Skeletal muscle satellite cell (primary cell): ENCODE data around the gene DNAH17. TPM values are rescaled to one million over a fixed set of nuclear protein-coding genes. Genes with fewer than 3 reads are reported as not detected.

Experiments used
- H3K27me3 ChIP-seq: 2 replicates; pipeline ENCODE4 v1.7.0; 2013; ENCODE audit warnings: low read length; ENCODE audit not compliant: control insufficient read depth, insufficient read depth
- H3K36me3 ChIP-seq: 2 replicates; pipeline ENCODE4 v1.7.0; 2013; ENCODE audit warnings: mild to moderate bottlenecking, control low read depth, low read length; ENCODE audit not compliant: insufficient read depth
- H3K4me1 ChIP-seq: 2 replicates; pipeline ENCODE4 v1.7.0; 2013; ENCODE audit warnings: low read length; ENCODE audit not compliant: control insufficient read depth, insufficient read depth
- H3K4me2 ChIP-seq: 2 replicates; pipeline ENCODE4 v1.7.0; 2013; ENCODE audit warnings: mild to moderate bottlenecking, low read length
- H3K4me3 ChIP-seq: 2 replicates; pipeline ENCODE4 v1.7.0; 2013; ENCODE audit warnings: low read length
- H3K9ac ChIP-seq: 2 replicates; pipeline ENCODE4 v1.7.0; 2013; ENCODE audit warnings: mild to moderate bottlenecking, low read depth, low read length, moderate library complexity
- H3K9me3 ChIP-seq: replicated peaks from 2 replicates; pipeline ENCODE4 v1.7.0; 2013; ENCODE audit warnings: mild to moderate bottlenecking, control low read depth, low read length
- total RNA-seq: library from RNA; depleted of rRNA; stranded (reverse); fragments of >200 nt; gene quantifications from 2 replicates; pipeline ENCODE4 v1.2.3, GENCODE V29; 2012; rRNA removed

Gene DNAH17
- under 0.01 TPM in 1 of 2 replicates, not detected in the other for total RNA-seq

GRCh38 chr17:78577296-78577695 lies at the start of gene DNAH17:
Gene DNAH17, minus strand, starts transcription at chr17:78577396. Its CDS starts 2,339 bp downstream, at chr17:78575057.
- H3K4me3 ChIP-seq: no peak within 1 kb of the TSS
- no peaks in the 10 kb centered on the region for H3K4me1 ChIP-seq
- H3K36me3 ChIP-seq: no peaks in the 10 kb centered on the region
- peaks cover 30% of the 10 kb centered on the region for H3K27me3 ChIP-seq
- H3K9ac ChIP-seq: no peak within 1 kb of the TSS
- H3K9me3 ChIP-seq: no peaks in the 10 kb centered on the region
- H3K4me2 ChIP-seq: no peak within 1 kb of the TSS

GRCh38 chr17:78624324-78625151 lies 47.3 kb upstream of the DNAH17 start:
- H3K4me1 ChIP-seq: no peaks in the 10 kb centered on the region
- H3K36me3 ChIP-seq: no peaks in the 10 kb centered on the region
- no peak overlapping the region for H3K4me2 ChIP-seq
- no peak overlapping the region for H3K4me3 ChIP-seq
- no peaks in the 10 kb centered on the region for H3K27me3 ChIP-seq
- no peaks in the 10 kb centered on the region for H3K9me3 ChIP-seq
- H3K9ac ChIP-seq: no peak overlapping the region

GRCh38 chr17:78623541-78623940 lies 46.3 kb upstream of the DNAH17 start:
- no peaks in the 10 kb centered on the region for H3K36me3 ChIP-seq
- no peak overlapping the region for H3K9ac ChIP-seq
- no peak overlapping the region for H3K4me3 ChIP-seq

GRCh38 chr17:78622491-78623265 lies 45.5 kb upstream of the DNAH17 start:
- Histone ChIP-seq H3K4me3 (no peak overlapping the region), H3K27me3 (no peaks in the 10 kb centered on the region), H3K36me3 (no peaks in the 10 kb centered on the region), H3K9ac (no peak overlapping the region), H3K4me1 (peaks cover 9% of the 10 kb centered on the region), H3K9me3 (no peaks in the 10 kb centered on the region), H3K4me2 (no peak overlapping the region)

More at GRCh38 chr17:78623541-78623940, 46.3 kb upstream of the DNAH17 start:
- H3K27me3 ChIP-seq: no peaks in the 10 kb centered on the region
- peaks cover under 1% of the 10 kb centered on the region for H3K4me1 ChIP-seq
- H3K9me3 ChIP-seq: no peaks in the 10 kb centered on the region
- H3K4me2 ChIP-seq: no peak overlapping the region

- Histone ChIP-seq H3K9me3 (no peaks in the 10 kb centered on the region), H3K27me3 (no peaks in the 10 kb centered on the region), H3K36me3 (no peaks in the 10 kb centered on the region), H3K4me1 (peaks cover 13% of the 10 kb centered on the region), H3K9ac (no peak overlapping the region), H3K4me3 (no peak overlapping the region), H3K4me2 (no peak overlapping the region)
Observed at GRCh38 chr17:78621720-78622490, 44.7 kb upstream of the DNAH17 start.

- Histone ChIP-seq H3K4me2 (no peak overlapping the region), H3K36me3 (no peaks in the 10 kb centered on the region), H3K9me3 (no peaks in the 10 kb centered on the region), H3K4me1 (peaks cover 13% of the 10 kb centered on the region), H3K27me3 (no peaks in the 10 kb centered on the region), H3K9ac (no peak overlapping the region), H3K4me3 (no peak overlapping the region)
Observed at GRCh38 chr17:78620099-78620498, 42.9 kb upstream of the DNAH17 start.

GRCh38 chr17:78619334-78619733 lies 42.1 kb upstream of the DNAH17 start:
- Histone ChIP-seq H3K4me2 (no peak overlapping the region), H3K9ac (no peak overlapping the region), H3K9me3 (no peaks in the 10 kb centered on the region), H3K4me3 (no peak overlapping the region), H3K36me3 (no peaks in the 10 kb centered on the region), H3K27me3 (no peaks in the 10 kb centered on the region), H3K4me1 (peaks cover 13% of the 10 kb centered on the region)

- no peak overlapping the region for H3K4me2 ChIP-seq
Observed at GRCh38 chr17:78618264-78619066, 41.3 kb upstream of the DNAH17 start.

GRCh38 chr17:78617511-78618061 lies 40.4 kb upstream of the DNAH17 start:
- Histone ChIP-seq H3K4me1 (peaks cover 13% of the 10 kb centered on the region), H3K9me3 (no peaks in the 10 kb centered on the region), H3K4me3 (no peak overlapping the region), H3K9ac (no peak overlapping the region), H3K27me3 (no peaks in the 10 kb centered on the region), H3K36me3 (no peaks in the 10 kb centered on the region), H3K4me2 (no peak overlapping the region)

More at GRCh38 chr17:78618264-78619066, 41.3 kb upstream of the DNAH17 start:
- Histone ChIP-seq H3K4me3 (no peak overlapping the region), H3K4me1 (peaks cover 13% of the 10 kb centered on the region), H3K36me3 (no peaks in the 10 kb centered on the region), H3K9ac (no peak overlapping the region), H3K9me3 (no peaks in the 10 kb centered on the region), H3K27me3 (no peaks in the 10 kb centered on the region)

- H3K4me2 ChIP-seq: no peak overlapping the region
- H3K4me3 ChIP-seq: no peak overlapping the region
- H3K9ac ChIP-seq: no peak overlapping the region
- no peaks in the 10 kb centered on the region for H3K9me3 ChIP-seq
- H3K27me3 ChIP-seq: peaks cover 5% of the 10 kb centered on the region
- no peaks in the 10 kb centered on the region for H3K36me3 ChIP-seq
- peaks cover 13% of the 10 kb centered on the region for H3K4me1 ChIP-seq
Observed at GRCh38 chr17:78616946-78617345, 39.8 kb upstream of the DNAH17 start.
